ENCODE data around the gene SLC26A11. TPM values are rescaled to one million over a fixed set of nuclear protein-coding genes. Genes with fewer than 3 reads are reported as not detected.

The SLC26A11 gene
- total RNA-seq, 1 donor from 2014 or later: 23.6 TPM

- H3K36me3 Mint-ChIP-seq: peaks cover 16% of the 10 kb centered on the region
- TF ChIP-seq CTCF (conservative IDR thresholded peaks at IDR 0.05): no peak
- H3K27ac Mint-ChIP-seq: no peak overlapping the region
- no peaks in the 10 kb centered on the region for H3K9me3 Mint-ChIP-seq
- H3K4me3 Mint-ChIP-seq: no peak overlapping the region
- no peaks in the 10 kb centered on the region for H3K27me3 Mint-ChIP-seq
- DNase-seq (ENCODE audit: extremely low spot score, unreplicated experiment): no peak
- H3K4me1 Mint-ChIP-seq (ENCODE audit: unreplicated experiment): no peaks in the 10 kb centered on the region
Observed at GRCh38 chr17:80290156-80290555, 69.9 kb downstream of the SLC26A11 start.

GRCh38 chr17:80291260-80291659 is 71.0 kb downstream of the SLC26A11 start:
- Mint-ChIP-seq H3K27ac (no peak overlapping the region), H3K27me3 (no peaks in the 10 kb centered on the region), H3K9me3 (no peaks in the 10 kb centered on the region), H3K4me1 (ENCODE audit: unreplicated experiment) (no peaks in the 10 kb centered on the region), H3K36me3 (peaks cover 16% of the 10 kb centered on the region), H3K4me3 (no peak overlapping the region)
- no peak for DNase-seq (ENCODE audit: extremely low spot score, unreplicated experiment)
- no peak for TF ChIP-seq CTCF (conservative IDR thresholded peaks at IDR 0.05)

GRCh38 chr17:80291691-80292487 is 71.7 kb downstream of the SLC26A11 start:
- Mint-ChIP-seq H3K27me3 (no peaks in the 10 kb centered on the region), H3K27ac (no peak overlapping the region), H3K4me1 (ENCODE audit: unreplicated experiment) (no peaks in the 10 kb centered on the region), H3K4me3 (no peak overlapping the region), H3K9me3 (no peaks in the 10 kb centered on the region), H3K36me3 (peaks cover 16% of the 10 kb centered on the region)
- no peak for TF ChIP-seq CTCF (conservative IDR thresholded peaks at IDR 0.05)
- DNase-seq (ENCODE audit: extremely low spot score, unreplicated experiment): no peak

- H3K4me3 Mint-ChIP-seq: no peak overlapping the region
- H3K27ac Mint-ChIP-seq: no peak overlapping the region
- DNase-seq (ENCODE audit: extremely low spot score, unreplicated experiment): no peak
Observed at GRCh38 chr17:80292521-80292971, 72.3 kb downstream of the SLC26A11 start.

GRCh38 chr17:80294210-80294609 is 74.0 kb downstream of the SLC26A11 start:
- no peak for TF ChIP-seq CTCF (conservative IDR thresholded peaks at IDR 0.05)
- H3K4me3 Mint-ChIP-seq: no peak overlapping the region
- DNase-seq (ENCODE audit: extremely low spot score, unreplicated experiment): no peak
- no peak overlapping the region for H3K27ac Mint-ChIP-seq
- no peaks in the 10 kb centered on the region for H3K4me1 Mint-ChIP-seq (ENCODE audit: unreplicated experiment)
- peaks cover 13% of the 10 kb centered on the region for H3K36me3 Mint-ChIP-seq
- H3K9me3 Mint-ChIP-seq: no peaks in the 10 kb centered on the region
- H3K27me3 Mint-ChIP-seq: no peaks in the 10 kb centered on the region

More at GRCh38 chr17:80292521-80292971, 72.3 kb downstream of the SLC26A11 start:
- Mint-ChIP-seq H3K4me1 (ENCODE audit: unreplicated experiment) (no peaks in the 10 kb centered on the region), H3K27me3 (no peaks in the 10 kb centered on the region), H3K9me3 (no peaks in the 10 kb centered on the region), H3K36me3 (peaks cover 14% of the 10 kb centered on the region)
- peak; percentile 57 for TF ChIP-seq CTCF (conservative IDR thresholded peaks at IDR 0.05)

All from type B pancreatic cell (in vitro differentiated cells).